NOMO-1 treated with DMSO at 0.1 percent for 48 hours (cell line): Measurements from ENCODE around the gene ATG4D.
"Not testable (repeated sequence)": the region's sequence is repeated elsewhere in the genome, so short reads cannot be mapped to it uniquely, and the experiment has no call there.

Experiments
- DNase-seq: peaks from one replicate; lab custom pipeline; 2025; ENCODE audit not compliant: unreplicated experiment; lab: John Stamatoyannopoulos, UW

Gene ATG4D

DNA sequence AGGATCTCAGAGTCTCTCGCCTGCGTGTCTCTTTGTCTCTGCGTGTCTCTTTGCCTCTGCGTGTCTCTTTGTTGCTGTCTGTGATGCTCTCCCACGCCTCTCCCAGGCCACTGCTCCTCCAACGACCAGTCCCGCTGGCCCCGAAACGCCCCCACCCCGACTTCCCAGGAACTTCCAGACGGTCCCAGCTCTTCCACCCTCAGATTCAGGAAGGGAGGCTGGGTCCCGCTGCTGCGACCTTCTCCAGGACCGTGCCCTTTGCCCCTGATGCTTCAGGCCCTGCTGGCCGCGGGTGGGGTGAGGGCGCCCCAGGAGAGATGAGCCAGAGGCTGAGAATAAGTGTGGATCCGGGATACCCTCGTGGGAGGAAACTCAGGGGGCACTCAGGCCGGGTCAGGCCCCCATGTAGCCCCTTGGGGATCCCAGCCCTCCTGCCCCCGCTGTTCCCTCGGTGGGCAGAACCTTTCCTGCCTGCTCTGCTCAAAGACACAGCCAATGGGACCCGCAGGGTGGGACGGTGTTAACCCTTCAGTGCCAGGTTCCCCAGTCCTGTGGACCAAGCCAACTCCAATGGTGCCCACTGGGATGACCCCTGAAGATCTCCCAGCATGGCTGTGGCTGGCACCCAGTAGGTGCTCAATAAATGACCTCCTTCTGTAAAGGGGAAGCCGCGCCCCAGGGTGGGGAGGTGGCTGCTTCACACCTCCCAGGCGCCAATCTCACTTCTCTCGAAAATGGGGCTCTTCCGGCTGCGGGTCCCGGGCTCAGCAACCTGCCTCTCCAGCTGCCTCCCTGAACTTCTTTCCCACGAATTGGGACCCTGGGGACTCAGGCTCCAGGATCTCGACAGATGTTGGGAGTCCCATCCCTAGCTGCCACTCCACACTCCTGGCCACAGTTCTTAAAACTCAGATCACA lies 25.0 kb upstream of the ATG4D start:
- DNase-seq, result no peak

DNA sequence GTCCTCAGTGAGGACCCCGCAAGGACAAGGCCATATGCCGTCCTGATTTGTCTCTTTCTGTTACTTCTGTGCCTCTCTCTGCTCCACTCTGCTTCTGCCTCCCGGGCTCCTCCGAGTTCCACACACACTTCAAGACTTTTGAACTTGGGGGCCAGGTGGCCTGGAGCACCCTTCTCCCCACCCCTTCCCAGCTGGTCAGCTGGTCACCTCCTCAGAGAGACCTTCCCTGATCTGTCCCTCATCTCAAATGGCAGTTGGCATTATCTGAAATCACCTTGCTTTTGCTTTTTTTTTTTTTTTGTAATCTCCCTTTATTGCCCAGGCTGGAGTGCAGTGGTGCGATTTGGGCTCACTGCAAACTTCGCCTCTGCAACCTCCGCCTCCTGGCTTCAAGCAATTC lies 24.3 kb upstream of the ATG4D start:
- no peak for DNase-seq

DNA sequence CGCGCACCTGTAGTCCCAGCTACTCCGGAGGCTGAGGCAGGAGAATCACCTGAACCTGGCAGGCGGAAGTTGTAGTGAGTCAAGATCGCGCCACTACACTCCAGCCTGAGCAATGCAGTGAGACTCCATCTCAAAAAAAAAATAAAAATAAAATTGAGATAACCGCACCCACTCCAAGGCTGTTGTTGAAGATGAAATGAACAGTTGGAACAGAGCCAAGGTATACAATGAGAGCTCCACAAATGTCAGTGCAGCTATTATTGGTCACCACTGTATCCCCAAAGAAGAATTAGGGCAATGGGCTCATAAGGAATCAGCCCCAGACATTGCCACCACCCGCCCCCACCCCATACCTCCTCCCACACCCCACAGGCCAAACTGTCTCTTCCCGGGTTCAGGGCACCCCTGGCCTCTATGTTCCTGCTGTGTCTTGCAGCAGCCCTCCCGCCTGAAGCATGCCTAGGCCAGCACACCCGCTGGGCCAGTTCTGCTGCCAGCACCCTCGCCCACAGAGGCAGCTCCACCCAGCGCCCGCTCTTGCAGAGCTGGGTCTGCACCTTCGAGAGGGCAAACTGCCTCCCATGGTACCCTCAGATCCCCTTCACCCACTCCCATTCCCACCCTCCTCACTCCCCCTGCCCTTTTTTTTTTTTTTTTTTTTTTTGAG lies 22.9 kb upstream of the ATG4D start:
- no peak for DNase-seq

DNA sequence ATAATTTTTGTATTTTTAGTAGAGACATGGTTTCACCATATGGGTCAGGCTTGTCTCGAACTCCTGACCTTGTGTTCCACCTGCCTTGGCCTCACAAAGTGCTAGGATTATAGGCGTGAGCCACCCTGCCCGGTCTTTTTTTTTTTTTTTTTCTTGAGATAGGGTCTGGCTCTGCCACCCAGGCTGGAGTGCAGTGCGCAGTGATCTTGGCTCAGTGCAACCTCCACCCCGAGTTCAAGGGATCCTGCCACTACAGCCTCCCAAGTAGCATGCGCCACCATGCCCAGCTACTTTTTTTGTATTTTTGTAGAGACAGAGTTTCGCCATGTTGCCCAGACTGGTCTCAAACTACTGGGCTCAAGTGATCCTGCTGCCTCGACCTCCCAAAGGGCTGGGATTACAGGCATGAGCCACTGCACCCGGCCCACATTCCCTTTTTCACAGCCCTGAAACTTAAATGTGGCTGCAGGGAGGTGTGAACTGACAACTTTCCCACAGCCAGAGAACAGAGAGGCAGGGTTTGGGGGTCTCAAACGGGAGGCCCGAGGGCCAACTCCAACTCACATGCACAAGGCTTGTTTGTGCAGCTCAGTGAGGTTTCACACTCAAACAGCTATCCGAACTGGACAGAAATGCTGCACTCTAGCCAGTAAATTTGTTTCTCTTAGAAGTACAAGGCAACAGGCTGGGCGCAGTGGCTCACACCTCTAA lies 22.1 kb upstream of the ATG4D start:
- no peak for DNase-seq

DNA sequence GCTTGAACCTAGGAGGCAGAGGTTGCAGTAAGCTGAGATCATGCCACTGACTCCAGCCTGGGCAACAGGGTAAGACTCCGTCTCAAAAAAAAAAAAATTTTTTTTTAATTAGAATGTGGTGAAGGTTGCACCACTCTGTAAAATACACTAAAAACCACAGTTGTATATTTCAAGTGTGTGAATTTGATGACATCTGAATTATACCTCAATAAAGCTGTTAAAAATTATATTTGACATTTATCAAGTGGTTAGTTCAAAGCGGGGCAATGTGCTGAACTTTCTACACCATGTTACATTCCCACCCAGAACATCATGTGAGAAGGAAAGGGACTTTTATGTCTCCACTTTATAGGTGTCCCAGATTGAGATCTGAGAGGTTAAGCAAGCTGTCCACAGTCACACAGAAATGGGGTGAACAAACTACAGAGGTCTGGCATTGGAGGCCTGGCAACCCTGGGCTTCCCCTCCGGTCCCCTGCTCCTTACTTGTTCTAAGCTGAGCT lies 20.5 kb upstream of the ATG4D start:
- DNase-seq, result no peak

- DNase-seq, result no peak
Observed at GRCh38 chr19:10525636-10526035, 18.1 kb upstream of the ATG4D start.

GRCh38 chr19:10526887-10527286 lies 16.8 kb upstream of the ATG4D start:
- not testable (repeated sequence) for DNase-seq

DNA sequence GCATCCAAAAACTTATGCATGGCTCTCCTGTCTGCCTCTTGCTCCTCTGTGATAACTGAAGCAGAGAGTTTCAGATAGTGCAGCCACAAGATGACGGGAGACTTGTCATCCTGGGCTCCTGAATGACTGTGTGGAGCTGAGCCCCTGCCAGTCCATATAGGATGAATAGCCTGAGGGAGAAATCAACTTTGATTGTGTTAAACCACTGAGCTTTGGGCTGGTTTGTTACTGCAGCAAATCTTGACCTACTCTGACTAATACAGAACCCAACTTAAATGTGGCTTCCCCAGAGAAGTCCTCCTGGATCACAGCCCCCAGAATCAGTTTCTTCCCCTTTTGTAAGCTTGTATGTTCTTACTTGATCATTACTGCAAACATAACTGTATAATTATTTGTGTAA lies 11.2 kb upstream of the ATG4D start:
- DNase-seq, result no peak

GRCh38 chr19:10533646-10534386 lies 9.9 kb upstream of the ATG4D start:
- peak; percentile 53 for DNase-seq

GRCh38 chr19:10535613-10536012 lies 8.1 kb upstream of the ATG4D start:
- no peak for DNase-seq

GRCh38 chr19:10537668-10538067 lies 6.0 kb upstream of the ATG4D start:
- DNase-seq, result no peak

DNA sequence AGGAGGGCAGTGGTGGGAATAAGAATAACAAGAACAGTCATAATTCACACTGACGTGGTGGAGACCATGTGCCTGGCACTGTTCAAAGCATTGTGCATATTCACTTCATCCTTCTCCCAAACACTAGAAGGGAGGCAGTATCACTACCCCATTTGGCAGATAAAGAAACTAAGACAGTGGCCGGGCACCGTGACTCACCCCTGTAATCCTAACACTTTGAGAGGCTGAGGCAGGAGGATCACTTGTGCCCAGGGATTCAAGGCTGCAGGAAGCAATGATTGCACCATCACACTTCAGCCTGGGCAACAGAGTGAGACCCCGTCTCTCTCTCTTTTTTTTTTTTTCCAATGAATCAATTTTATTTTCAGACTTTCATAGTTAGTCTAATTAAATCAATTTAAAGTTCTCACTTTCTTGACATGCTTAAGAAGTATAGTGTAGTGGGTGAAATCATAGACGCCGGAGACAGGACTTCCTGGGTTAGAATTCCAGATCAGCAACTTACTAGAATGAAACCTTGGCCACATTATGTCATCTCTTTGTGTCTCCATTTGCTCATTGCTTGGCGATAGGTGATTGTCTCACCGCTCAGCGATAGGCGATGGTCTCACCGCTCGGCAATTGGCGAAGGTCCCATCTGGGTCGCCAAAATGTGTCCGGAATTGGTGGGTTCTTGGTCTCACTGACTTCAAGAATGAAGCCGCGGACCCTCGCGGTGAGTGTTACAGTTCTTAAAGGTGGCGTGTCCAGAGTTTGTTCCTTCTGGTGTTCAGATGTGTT lies 5.3 kb upstream of the ATG4D start:
- DNase-seq, result peak; percentile 34

DNA sequence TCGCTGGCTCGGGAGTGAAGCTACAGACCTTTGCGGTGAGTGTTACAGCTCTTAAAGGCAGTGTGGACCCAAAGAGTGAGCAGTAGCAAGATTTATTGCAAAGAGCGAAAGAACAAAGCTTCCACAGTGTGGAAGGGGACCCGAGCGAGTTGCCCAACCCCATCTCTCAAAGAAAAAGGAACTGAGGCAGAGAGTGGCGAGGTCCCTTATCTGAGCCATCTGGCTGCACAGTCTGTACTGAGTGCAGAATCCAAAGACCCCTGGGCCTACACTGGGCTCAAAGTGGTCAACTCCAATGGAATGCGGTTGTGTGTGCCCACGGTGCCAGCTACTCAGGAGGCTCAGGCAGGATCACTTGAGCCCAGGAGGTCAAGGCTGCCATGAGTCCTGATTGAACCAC lies 4.7 kb upstream of the ATG4D start:
- peak; percentile 42 for DNase-seq

- DNase-seq, result no peak
Observed at GRCh38 chr19:10543059-10543419, 665 bp upstream of the ATG4D start.

GRCh38 chr19:10544242-10544752 lies 593 bp downstream of the ATG4D start:
- no peak for DNase-seq

DNA sequence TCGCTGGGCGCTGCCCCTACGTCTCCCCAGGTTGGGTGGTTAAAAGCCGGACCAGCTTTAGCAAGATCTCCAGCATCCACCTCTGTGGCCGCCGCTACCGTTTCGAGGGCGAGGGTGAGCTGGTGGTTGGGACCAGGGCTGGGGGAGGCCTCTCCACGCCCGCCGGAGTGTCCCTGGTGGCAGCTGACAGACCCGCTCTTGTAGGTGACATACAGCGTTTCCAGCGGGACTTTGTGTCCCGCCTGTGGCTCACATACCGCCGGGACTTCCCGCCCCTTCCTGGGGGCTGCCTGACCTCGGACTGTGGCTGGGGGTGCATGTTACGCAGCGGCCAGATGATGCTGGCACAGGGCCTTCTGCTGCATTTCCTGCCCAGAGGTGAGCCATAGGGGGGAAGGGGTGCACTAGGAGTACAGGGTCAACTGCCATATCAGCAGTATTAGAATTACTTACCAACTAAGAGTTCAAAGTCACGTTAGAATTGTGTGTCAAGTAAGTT lies 1.1 kb downstream of the ATG4D start:
- DNase-seq, result no peak

- no peak for DNase-seq
Observed at GRCh38 chr19:10546817-10547216, 3.1 kb downstream of the ATG4D start.

GRCh38 chr19:10548746-10549276 lies 5.1 kb downstream of the ATG4D start:
- DNase-seq, result no peak

GRCh38 chr19:10549733-10550132 lies 6.0 kb downstream of the ATG4D start:
- DNase-seq, result no peak

DNA sequence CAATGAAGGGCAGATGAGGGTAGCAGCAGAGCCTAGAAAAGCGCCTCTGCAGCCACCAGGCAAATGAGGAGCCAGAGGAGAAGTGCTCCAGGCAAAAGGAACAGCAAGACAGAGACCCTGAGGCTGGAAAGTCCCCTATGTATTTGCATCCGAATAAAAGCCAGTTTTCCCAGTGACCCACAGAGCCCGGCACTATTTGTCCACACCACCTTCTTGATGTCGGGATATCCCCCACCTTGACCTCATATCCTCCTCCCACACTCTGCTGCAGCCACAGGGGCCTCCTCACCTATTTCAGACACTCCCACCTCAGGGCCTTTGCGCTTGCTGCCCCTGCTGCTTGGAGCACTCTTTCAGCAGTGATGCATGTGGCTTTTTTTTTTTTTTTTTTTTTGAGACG lies 6.6 kb downstream of the ATG4D start:
- DNase-seq, result no peak
